Brain microvascular endothelial cell (primary cell): ENCODE data around the gene PON3.

Experiments
- DNase-seq: peaks from one replicate; pipeline ENCODE4 v3.0.0-alpha.2; 2020
- H3K27ac ChIP-seq: fragments of 250-450 bp; sonication (Bioruptor Pico); 2 replicates; pipeline ENCODE4 v1.5.1; 2020; ENCODE audit warnings: mild to moderate bottlenecking, moderate library complexity
- H3K27me3 ChIP-seq: fragments of 250-450 bp; sonication (Bioruptor Pico); replicated peaks from 2 replicates; pipeline ENCODE4 v1.5.1; 2020; ENCODE audit warnings: mild to moderate bottlenecking
- H3K36me3 ChIP-seq: fragments of 250-450 bp; sonication (Bioruptor Pico); replicated peaks from 2 replicates; pipeline ENCODE4 v1.5.1; 2020; ENCODE audit warnings: mild to moderate bottlenecking
- H3K4me3 ChIP-seq: 2 replicates; pipeline ENCODE4 v1.5.1; 2011; ENCODE audit warnings: low read depth, mild to moderate bottlenecking, control low read depth, low read length, moderate library complexity
- in situ Hi-C: cut with HindIII; loops from 2 replicates; pipeline ENCODE4 v1.10.0; 2017; ENCODE audit warnings: low sequenced_read_pairs, low pct_ligation_motif_present
- TF ChIP-seq, protein P1 (sequence below): IDR thresholded peaks from 2 replicates; pipeline ENCODE4 v1.5.1; 2011; ENCODE audit warnings: low read depth, mild to moderate bottlenecking, moderate library complexity, low read length, control low read depth, inconsistent platforms; ENCODE audit errors: missing control alignments

PON3 gene

DNA sequence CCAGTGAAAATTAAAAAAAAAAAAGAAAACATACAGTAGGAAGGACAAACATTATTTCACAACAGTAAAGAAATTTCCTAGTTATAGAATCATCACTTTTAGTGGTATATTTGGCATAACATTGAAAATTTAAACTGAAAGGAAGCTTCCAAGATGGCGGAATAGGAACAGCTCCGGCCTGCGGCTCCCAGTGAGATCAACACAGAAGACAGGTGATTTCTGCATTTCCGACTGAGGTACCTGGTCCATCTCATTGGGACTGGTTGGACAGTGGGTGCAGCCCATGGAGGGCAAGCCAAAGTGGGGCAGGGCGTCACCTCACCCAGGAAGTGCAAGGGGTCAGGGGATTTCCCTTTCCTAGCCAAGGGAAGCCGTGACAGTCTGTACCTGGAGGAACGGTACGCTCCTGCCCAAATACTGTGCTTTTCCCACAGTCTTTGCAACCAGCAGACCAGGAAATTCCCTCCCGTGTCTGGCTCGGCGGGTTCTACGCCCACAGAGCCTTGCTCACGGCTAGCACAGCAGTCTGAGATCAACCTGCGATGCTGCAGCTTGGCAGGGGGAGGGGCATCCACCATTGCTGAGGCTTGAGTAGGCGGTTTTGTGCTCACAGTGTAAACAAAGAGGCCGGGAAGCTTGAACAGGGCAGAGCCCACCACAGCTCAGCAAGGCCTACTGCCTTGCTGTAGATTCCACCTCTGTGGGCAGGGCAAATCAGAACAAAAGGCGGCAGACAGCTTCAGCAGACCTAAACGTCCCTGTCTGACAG lies 19.4 kb downstream of the PON3 start:
- Histone ChIP-seq H3K4me3 (no peak overlapping the region), H3K36me3 (no peaks in the 10 kb centered on the region), H3K27me3 (no peaks in the 10 kb centered on the region), H3K27ac (no peak overlapping the region)
- TF ChIP-seq, protein P1, sequence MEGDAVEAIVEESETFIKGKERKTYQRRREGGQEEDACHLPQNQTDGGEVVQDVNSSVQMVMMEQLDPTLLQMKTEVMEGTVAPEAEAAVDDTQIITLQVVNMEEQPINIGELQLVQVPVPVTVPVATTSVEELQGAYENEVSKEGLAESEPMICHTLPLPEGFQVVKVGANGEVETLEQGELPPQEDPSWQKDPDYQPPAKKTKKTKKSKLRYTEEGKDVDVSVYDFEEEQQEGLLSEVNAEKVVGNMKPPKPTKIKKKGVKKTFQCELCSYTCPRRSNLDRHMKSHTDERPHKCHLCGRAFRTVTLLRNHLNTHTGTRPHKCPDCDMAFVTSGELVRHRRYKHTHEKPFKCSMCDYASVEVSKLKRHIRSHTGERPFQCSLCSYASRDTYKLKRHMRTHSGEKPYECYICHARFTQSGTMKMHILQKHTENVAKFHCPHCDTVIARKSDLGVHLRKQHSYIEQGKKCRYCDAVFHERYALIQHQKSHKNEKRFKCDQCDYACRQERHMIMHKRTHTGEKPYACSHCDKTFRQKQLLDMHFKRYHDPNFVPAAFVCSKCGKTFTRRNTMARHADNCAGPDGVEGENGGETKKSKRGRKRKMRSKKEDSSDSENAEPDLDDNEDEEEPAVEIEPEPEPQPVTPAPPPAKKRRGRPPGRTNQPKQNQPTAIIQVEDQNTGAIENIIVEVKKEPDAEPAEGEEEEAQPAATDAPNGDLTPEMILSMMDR, result no peak
- peak; percentile 12 for DNase-seq
- in situ Hi-C loops, result no loop called here

- TF ChIP-seq, protein P1, result no peak
- Histone ChIP-seq H3K27ac (no peak overlapping the region), H3K27me3 (no peaks in the 10 kb centered on the region), H3K4me3 (no peak overlapping the region), H3K36me3 (no peaks in the 10 kb centered on the region)
- no peak for DNase-seq
- in situ Hi-C loops, result no loop called here
Observed at GRCh38 chr7:95375591-95376257, 20.5 kb downstream of the PON3 start.

GRCh38 chr7:95373323-95373722 lies 22.9 kb downstream of the PON3 start:
- in situ Hi-C loops, result no loop called here
- no peak overlapping the region for H3K4me3 ChIP-seq
- TF ChIP-seq, protein P1, result no peak
- no peaks in the 10 kb centered on the region for H3K27me3 ChIP-seq
- no peak for DNase-seq
- no peaks in the 10 kb centered on the region for H3K36me3 ChIP-seq
- H3K27ac ChIP-seq, result no peak overlapping the region

DNA sequence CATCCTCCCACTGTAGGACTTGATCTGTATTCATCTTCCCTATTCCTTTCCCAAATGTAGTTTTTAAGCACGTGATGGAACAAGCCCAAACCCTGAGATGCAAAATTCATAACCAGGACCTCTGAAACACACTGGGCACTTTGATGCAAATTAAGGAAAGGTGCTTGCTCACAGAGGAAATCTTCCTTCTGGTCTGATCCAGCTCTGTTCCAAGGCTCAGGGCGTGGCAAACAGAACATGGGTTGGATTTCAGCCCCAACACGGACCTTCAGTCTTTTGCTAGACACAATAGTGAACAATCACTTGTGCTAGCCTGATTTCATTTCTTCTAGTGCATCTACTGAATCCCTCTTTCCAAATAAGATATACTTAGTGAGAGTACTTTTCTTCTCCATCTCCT lies 27.9 kb downstream of the PON3 start:
- DNase-seq, result no peak
- in situ Hi-C loops, result no loop called here
- no peak overlapping the region for H3K27ac ChIP-seq
- H3K4me3 ChIP-seq, result no peak overlapping the region
- TF ChIP-seq, protein P1, result no peak
- H3K27me3 ChIP-seq, result no peaks in the 10 kb centered on the region
- H3K36me3 ChIP-seq, result no peaks in the 10 kb centered on the region

GRCh38 chr7:95367606-95368005 lies 28.6 kb downstream of the PON3 start:
- Histone ChIP-seq H3K4me3 (no peak overlapping the region), H3K36me3 (no peaks in the 10 kb centered on the region), H3K27me3 (no peaks in the 10 kb centered on the region), H3K27ac (no peak overlapping the region)
- TF ChIP-seq, protein P1, result no peak
- in situ Hi-C loops, result no loop called here
- no peak for DNase-seq

- Histone ChIP-seq H3K4me3 (no peak overlapping the region), H3K36me3 (no peaks in the 10 kb centered on the region), H3K27me3 (no peaks in the 10 kb centered on the region), H3K27ac (no peak overlapping the region)
- DNase-seq, result peak; percentile 70
- in situ Hi-C loops, result no loop called here
- TF ChIP-seq, protein P1, result no peak
Observed at GRCh38 chr7:95365151-95365550, 31.0 kb downstream of the PON3 start.
